Nephron progenitor cell (in vitro differentiated cells): Measurements from ENCODE around the gene PARL.

Source experiments
- DNase-seq: peaks from one replicate; pipeline ENCODE4 v3.0.0; 2021
- H3K27ac Mint-ChIP-seq: 2 replicates; pipeline ENCODE4 v1.8.0; 2021; ENCODE audit warnings: mild to moderate bottlenecking, moderate library complexity, mixed read lengths
- H3K27me3 Mint-ChIP-seq: 2 replicates; pipeline ENCODE4 v1.8.0; 2021; ENCODE audit warnings: mild to moderate bottlenecking, low read depth, mixed read lengths; ENCODE audit not compliant: poor library complexity
- H3K36me3 Mint-ChIP-seq: 2 replicates; pipeline ENCODE4 v1.8.0; 2021; ENCODE audit warnings: low read depth, mixed read lengths
- H3K4me1 Mint-ChIP-seq: 2 replicates; pipeline ENCODE4 v1.8.0; 2021; ENCODE audit warnings: mixed read lengths
- H3K4me3 Mint-ChIP-seq: 2 replicates; pipeline ENCODE4 v1.8.0; 2021; ENCODE audit warnings: mild to moderate bottlenecking, moderate library complexity, mixed read lengths
- H3K9me3 Mint-ChIP-seq: 2 replicates; pipeline ENCODE4 v1.8.0; 2021; ENCODE audit warnings: mild to moderate bottlenecking, moderate library complexity, mixed read lengths
- TF ChIP-seq, protein P1 (sequence below): fragments of 200-600 bp; sonication (generic); IDR thresholded peaks from 2 replicates; pipeline ENCODE4 v1.5.0; 2021; ENCODE audit warnings: antibody characterized with exemption

Gene PARL

DNA sequence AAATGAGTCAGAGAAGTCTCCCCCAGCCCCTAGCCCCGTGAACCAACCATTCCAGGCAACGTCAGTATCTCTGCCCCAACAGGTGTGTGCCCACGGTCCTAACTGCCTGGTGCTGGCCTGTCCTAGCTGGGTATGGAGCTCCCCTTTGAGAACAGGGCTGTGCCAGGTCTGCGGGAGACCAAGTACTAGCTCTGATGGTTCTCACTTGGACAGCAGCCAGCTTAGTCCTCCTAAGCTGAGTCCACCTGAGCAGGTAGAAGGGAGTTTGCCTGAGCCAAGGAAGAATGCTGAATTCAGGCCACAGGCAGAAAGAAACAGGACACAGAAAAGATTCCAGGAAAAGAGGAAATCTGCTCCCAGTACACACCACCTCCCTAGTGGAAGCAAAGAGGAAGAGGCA, 33.1 kb upstream of the PARL start:
- Mint-ChIP-seq H3K27me3 (peaks cover 2% of the 10 kb centered on the region), H3K4me1 (peaks cover 19% of the 10 kb centered on the region), H3K4me3 (no peak overlapping the region), H3K36me3 (peaks cover 24% of the 10 kb centered on the region), H3K9me3 (no peaks in the 10 kb centered on the region), H3K27ac (peak overlapping the region; percentile 17)
- TF ChIP-seq, protein P1, sequence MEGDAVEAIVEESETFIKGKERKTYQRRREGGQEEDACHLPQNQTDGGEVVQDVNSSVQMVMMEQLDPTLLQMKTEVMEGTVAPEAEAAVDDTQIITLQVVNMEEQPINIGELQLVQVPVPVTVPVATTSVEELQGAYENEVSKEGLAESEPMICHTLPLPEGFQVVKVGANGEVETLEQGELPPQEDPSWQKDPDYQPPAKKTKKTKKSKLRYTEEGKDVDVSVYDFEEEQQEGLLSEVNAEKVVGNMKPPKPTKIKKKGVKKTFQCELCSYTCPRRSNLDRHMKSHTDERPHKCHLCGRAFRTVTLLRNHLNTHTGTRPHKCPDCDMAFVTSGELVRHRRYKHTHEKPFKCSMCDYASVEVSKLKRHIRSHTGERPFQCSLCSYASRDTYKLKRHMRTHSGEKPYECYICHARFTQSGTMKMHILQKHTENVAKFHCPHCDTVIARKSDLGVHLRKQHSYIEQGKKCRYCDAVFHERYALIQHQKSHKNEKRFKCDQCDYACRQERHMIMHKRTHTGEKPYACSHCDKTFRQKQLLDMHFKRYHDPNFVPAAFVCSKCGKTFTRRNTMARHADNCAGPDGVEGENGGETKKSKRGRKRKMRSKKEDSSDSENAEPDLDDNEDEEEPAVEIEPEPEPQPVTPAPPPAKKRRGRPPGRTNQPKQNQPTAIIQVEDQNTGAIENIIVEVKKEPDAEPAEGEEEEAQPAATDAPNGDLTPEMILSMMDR, result no peak
- no peak for DNase-seq

DNA sequence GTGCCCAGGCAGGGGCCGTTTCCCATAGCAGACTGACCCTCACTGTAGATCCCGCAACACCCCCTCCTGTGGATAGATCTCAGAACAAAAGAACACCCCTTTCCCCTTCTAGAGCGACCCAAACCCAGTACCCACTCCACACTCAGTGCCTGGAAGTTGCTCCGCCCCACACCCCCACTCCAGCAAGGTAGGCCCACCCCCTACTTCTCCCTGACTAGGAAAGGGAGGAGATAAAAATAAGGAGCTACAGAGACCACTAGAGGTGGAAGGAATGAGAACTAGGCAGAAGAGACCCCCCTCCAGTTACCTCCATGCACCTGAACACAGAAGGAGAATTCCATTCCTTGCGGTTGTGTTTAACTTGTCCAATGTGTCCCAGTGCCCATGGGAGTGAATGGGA, 30.2 kb upstream of the PARL start:
- H3K9me3 Mint-ChIP-seq, result no peaks in the 10 kb centered on the region
- DNase-seq, result no peak
- TF ChIP-seq, protein P1, result no peak
- H3K36me3 Mint-ChIP-seq, result peaks cover 4% of the 10 kb centered on the region
- peaks cover 7% of the 10 kb centered on the region for H3K27me3 Mint-ChIP-seq
- H3K27ac Mint-ChIP-seq, result peak overlapping the region; percentile 71
- H3K4me3 Mint-ChIP-seq, result no peak overlapping the region
- H3K4me1 Mint-ChIP-seq, result peaks cover 2% of the 10 kb centered on the region

DNA sequence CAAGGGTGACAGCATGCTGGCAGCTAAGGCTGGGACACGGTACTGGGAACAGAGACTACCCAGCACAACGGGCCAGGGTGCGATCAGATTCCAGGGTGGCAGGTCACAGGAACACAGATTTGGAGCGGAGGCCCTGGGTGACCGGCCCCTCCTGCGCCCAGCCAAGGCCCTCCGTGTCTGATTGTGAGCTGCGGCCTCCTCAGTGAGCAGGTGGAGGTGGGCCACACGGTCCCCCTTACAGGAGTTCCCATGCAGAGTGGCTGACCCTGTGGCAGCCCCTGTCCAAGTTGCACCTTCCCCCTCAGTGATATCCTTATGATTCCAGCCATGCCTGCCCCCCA, 28.9 kb upstream of the PARL start:
- DNase-seq, result no peak
- no peaks in the 10 kb centered on the region for H3K36me3 Mint-ChIP-seq
- no peaks in the 10 kb centered on the region for H3K9me3 Mint-ChIP-seq
- H3K27ac Mint-ChIP-seq, result no peak overlapping the region
- TF ChIP-seq, protein P1, result no peak
- peaks cover 9% of the 10 kb centered on the region for H3K27me3 Mint-ChIP-seq
- no peak overlapping the region for H3K4me3 Mint-ChIP-seq
- no peaks in the 10 kb centered on the region for H3K4me1 Mint-ChIP-seq

- H3K27me3 Mint-ChIP-seq, result peaks cover 9% of the 10 kb centered on the region
- no peaks in the 10 kb centered on the region for H3K9me3 Mint-ChIP-seq
- no peak overlapping the region for H3K27ac Mint-ChIP-seq
- DNase-seq, result no peak
- H3K36me3 Mint-ChIP-seq, result no peaks in the 10 kb centered on the region
- H3K4me3 Mint-ChIP-seq, result no peak overlapping the region
- no peaks in the 10 kb centered on the region for H3K4me1 Mint-ChIP-seq
- TF ChIP-seq, protein P1, result no peak
These were observed 28.4 kb upstream of the PARL start for GRCh38 chr3:183912895-183913579.

DNA sequence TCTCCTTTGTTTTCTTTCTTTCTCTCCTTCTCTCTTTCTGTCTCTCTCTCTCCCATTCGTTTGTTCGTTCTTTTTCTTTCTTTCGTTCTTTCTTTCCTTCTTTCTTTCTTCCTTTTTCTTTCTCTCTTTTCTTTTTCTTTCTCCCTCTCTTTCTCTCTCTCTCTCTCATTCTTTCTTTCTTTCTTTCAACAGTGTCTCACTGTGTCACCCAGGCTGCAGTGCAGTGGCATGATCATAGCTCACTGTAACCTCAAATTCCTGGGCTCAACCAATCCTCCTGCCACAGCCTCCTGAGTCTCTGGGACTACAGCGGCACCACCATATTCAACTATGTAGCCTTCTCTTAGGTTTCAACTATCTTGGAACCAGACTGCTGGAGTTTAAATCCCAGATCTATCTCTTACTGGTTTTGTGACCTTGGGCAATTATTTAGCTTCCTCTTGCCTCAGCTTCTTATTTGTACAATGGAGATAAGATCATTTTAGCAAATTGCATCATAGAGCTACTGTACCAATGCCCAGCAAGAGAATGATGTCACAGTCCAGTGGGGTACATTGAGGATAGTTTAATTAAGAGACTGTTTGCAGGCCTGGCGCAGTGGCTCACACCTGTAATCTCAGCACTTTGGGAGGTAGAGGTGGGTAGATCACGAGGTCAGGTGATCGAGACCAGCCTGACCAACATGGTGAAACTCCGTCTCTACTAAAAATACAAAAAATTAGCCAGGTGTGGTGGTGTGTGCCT, 27.3 kb upstream of the PARL start:
- Mint-ChIP-seq H3K27me3 (peaks cover 13% of the 10 kb centered on the region), H3K27ac (no peak overlapping the region), H3K4me3 (no peak overlapping the region), H3K9me3 (no peaks in the 10 kb centered on the region), H3K4me1 (no peaks in the 10 kb centered on the region), H3K36me3 (no peaks in the 10 kb centered on the region)
- DNase-seq, result no peak
- TF ChIP-seq, protein P1, result no peak

DNA sequence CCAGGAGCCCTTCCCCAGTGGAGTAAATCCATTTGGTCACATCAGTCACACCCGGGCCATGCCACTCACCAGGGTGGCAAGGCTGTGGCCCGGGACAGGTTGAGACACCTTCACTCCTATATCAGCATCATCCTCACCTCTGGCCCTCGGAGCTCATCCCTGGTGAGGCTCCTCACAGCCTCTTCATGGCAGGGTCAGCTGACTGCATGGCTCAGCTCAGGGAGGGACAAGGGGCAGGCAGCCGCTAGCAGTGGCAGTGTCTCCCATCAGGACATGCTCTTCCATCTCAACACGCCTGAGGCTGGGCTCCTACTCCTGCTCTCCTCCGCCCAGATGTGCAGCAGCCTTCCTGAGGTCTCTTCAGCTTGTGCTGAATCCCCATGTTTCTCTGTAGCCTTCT, 26.4 kb upstream of the PARL start:
- TF ChIP-seq, protein P1, result no peak
- Mint-ChIP-seq H3K36me3 (no peaks in the 10 kb centered on the region), H3K9me3 (no peaks in the 10 kb centered on the region), H3K4me1 (no peaks in the 10 kb centered on the region), H3K4me3 (no peak overlapping the region), H3K27me3 (peaks cover 18% of the 10 kb centered on the region), H3K27ac (no peak overlapping the region)
- DNase-seq, result no peak
